C4-2B (cell line): ENCODE measurements around the gene HOXD12.

Source experiments
- ZFX ChIP-seq: fragments of 450-650 bp; IDR thresholded peaks from 2 replicates; pipeline ENCODE4 v1.6.1; 2017
- TF ChIP-seq, protein P1 (sequence below): fragments of 450-650 bp; conservative IDR thresholded peaks from 2 replicates; pipeline ENCODE4 v1.5.1; 2017; ENCODE audit warnings: mild to moderate bottlenecking

DNA sequence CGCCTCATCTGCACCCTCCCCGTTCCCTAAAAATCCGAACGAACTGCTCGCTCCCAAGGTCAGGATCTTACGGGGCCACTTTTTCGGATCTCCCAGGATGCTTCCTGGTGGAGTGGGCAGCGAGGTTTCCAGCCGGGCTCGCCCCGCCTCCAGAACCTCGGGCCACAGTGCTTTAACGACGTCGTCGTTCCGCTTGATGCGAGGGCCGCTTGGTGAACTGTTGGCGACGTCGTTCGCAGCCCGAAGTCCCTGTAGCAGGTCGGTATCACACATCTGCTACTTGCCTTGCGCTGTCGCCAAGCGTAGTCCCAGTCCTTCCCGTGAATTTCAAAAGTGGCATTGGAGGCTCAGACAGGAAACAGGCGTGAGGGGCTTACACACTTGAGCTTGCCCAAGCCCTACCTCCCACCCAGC, 31.2 kb upstream of the HOXD12 start:
- no peak for TF ChIP-seq ZFX
- TF ChIP-seq, protein P1, sequence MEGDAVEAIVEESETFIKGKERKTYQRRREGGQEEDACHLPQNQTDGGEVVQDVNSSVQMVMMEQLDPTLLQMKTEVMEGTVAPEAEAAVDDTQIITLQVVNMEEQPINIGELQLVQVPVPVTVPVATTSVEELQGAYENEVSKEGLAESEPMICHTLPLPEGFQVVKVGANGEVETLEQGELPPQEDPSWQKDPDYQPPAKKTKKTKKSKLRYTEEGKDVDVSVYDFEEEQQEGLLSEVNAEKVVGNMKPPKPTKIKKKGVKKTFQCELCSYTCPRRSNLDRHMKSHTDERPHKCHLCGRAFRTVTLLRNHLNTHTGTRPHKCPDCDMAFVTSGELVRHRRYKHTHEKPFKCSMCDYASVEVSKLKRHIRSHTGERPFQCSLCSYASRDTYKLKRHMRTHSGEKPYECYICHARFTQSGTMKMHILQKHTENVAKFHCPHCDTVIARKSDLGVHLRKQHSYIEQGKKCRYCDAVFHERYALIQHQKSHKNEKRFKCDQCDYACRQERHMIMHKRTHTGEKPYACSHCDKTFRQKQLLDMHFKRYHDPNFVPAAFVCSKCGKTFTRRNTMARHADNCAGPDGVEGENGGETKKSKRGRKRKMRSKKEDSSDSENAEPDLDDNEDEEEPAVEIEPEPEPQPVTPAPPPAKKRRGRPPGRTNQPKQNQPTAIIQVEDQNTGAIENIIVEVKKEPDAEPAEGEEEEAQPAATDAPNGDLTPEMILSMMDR, result no peak
